Measurements from ENCODE around the gene BTAF1. TPM values are rescaled to one million over a fixed set of nuclear protein-coding genes. Genes with fewer than 3 reads are reported as not detected.

The BTAF1 gene
- total RNA-seq, 1 experiment from 2014 or later: 45.2 TPM

DNA sequence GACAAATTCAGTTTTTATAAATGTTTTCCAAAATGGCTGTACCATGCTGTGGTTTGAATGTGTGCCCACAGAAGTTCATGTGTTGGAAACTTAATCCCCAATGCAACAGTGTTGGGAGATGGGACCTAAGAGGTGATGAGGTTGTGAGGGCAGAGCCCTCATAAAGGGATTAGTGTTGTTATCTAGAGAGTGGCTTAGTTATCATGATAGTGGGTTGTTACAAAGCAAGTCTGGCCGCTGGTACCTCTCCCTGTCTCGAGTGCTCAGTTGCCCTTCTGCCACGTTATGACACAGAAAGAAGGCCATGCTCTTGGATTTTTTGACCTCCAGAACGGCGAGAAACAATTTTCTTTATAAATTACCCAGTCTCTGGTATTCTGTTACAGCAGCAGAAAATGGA lies 119.0 kb downstream of the BTAF1 start:
- no CpG with 5 or more reads among the region's 5 CpGs for WGBS (ENCODE audit: extremely low coverage, insufficient read length, low lambda C conversion rate)
- Histone ChIP-seq H3K79me2 (ENCODE audit: insufficient read depth, low read length) (no peaks in the 10 kb centered on the region), H4K8ac (replicated peaks; ENCODE audit: insufficient read length, low read depth, low read length) (no peak overlapping the region), H2AK5ac (ENCODE audit: insufficient read length, low read length) (no peak overlapping the region), H2BK5ac (ENCODE audit: insufficient read length, low read length) (no peak overlapping the region), H3K56ac (ENCODE audit: insufficient read length, low read depth, low read length) (no peak overlapping the region), H3K23me2 (ENCODE audit: insufficient read length, low read depth, low read length, poor library complexity, severe bottlenecking) (no peaks in the 10 kb centered on the region), H3K23ac (ENCODE audit: insufficient read length, low read depth, low read length) (no peak overlapping the region), H3K14ac (ENCODE audit: insufficient read depth, low read length) (no peak overlapping the region), H3K27me3 (ENCODE audit: insufficient read depth, low read length) (no peaks in the 10 kb centered on the region), H4K91ac (ENCODE audit: insufficient read length, low read depth, low read length) (no peak overlapping the region), H3K27ac (ENCODE audit: insufficient read length, low read depth, low read length) (no peak overlapping the region), H3K4ac (ENCODE audit: low read depth, low read length) (no peak overlapping the region), H2BK20ac (ENCODE audit: low read depth, low read length, poor library complexity, severe bottlenecking) (no peak overlapping the region), H2AFZ (ENCODE audit: low read length) (no peak overlapping the region), H3K4me2 (ENCODE audit: insufficient read depth, insufficient read length, low read length) (no peak overlapping the region), H4K5ac (ENCODE audit: insufficient read length, low read depth, low read length) (no peak overlapping the region), H3K9ac (ENCODE audit: extremely low read depth, insufficient read length, low read length) (no peak overlapping the region), H4K20me1 (ENCODE audit: control insufficient read depth, insufficient read depth, insufficient read length) (no peaks in the 10 kb centered on the region), H3K79me1 (ENCODE audit: insufficient read depth, low read depth, low read length, poor library complexity, severe bottlenecking) (no peaks in the 10 kb centered on the region), H3T11ph (ENCODE audit: low read length) (no peak overlapping the region), H2BK120ac (ENCODE audit: low read depth, low read length, poor library complexity, severe bottlenecking) (no peak overlapping the region), H3K9me3 (ENCODE audit: control insufficient read depth, low read depth, low read length) (no peaks in the 10 kb centered on the region), H3K18ac (ENCODE audit: insufficient read length, low read depth, low read length) (no peak overlapping the region), H3K4me1 (ENCODE audit: insufficient read depth, low read length) (peaks cover 4% of the 10 kb centered on the region; the same call in 1 of the 2 replicates), H2BK15ac (ENCODE audit: low read depth, low read length) (no peak overlapping the region), H2BK12ac (ENCODE audit: insufficient read length, low read depth, low read length) (no peak overlapping the region)
- Mint-ChIP-seq H3K9me3 (0 out of 5 replicates have a peak, but pooled peaks cover 0 to 3% of the 10 kb centered on the region in 2 experiments), H3K27me3 (ENCODE audit: low read depth) (no peaks in the 10 kb centered on the region), H3K27ac (no peak overlapping the region), H3K36me3 (ENCODE audit: insufficient read depth in 1 of 3, low read depth in 3 of 3) (no peaks in the 10 kb centered on the region; a peak in 1 of 7 replicates), H3K4me3 (peak overlapping the region in 1 of 2 experiments; percentile 59; a peak in 1 of 5 replicates), H3K4me1 (peaks cover 22 to 41% of the 10 kb centered on the region in 2 experiments)
- no peak for TF ChIP-seq CTCF (conservative IDR thresholded peaks at IDR 0.05)
- no peak for DNase-seq
